Kidney (tissue), 14 donors: ENCODE results near the gene PRDM16. TPM values are rescaled to one million over a fixed set of nuclear protein-coding genes. Genes with fewer than 3 reads are reported as not detected.

Experiments used
- DNase-seq, 5 donors: peaks; one replicate each; pipeline ENCODE4 v3.0.0-alpha.2; 2013 to 2020
- FAIRE-seq: peaks from 2 replicates; lab custom pipeline; 2012; peaks lifted over from hg19 to GRCh38; lab: Jason Lieb, UNC
- H3K27ac ChIP-seq, 2 donors: one replicate each; pipeline ENCODE4 v1.7.0; 2013; ENCODE audit warnings: low read depth in 2 of 2, low read length in 2 of 2, inconsistent platforms in 1 of 2
- H3K27me3 ChIP-seq: one replicate; pipeline ENCODE4 v1.7.1; 2013; ENCODE audit warnings: low read length, inconsistent platforms; ENCODE audit not compliant: control insufficient read depth, insufficient read depth
- H3K36me3 ChIP-seq, 3 donors: one replicate each; pipeline versions ENCODE4 v1.7.0 to v1.7.1; 2013; ENCODE audit warnings: low read length in 3 of 3, control low read depth in 1 of 3, inconsistent platforms in 1 of 3; ENCODE audit not compliant: insufficient read depth in 3 of 3, control insufficient read depth in 2 of 3
- H3K4me1 ChIP-seq, 3 donors: one replicate each; pipeline versions ENCODE4 v1.7.0 to v1.7.1; 2013; ENCODE audit warnings: low read length in 3 of 3, inconsistent platforms in 1 of 3, low read depth in 1 of 3; ENCODE audit not compliant: control insufficient read depth in 2 of 3, insufficient read depth in 2 of 3
- H3K4me3 ChIP-seq, 3 donors: one replicate each; pipeline versions ENCODE4 v1.7.0 to v1.8.1; 2013; ENCODE audit warnings: low read length in 3 of 3, control low read depth in 1 of 3, inconsistent platforms in 1 of 3
- H3K9ac ChIP-seq, 3 donors: one replicate each; pipeline versions ENCODE4 v1.7.0 to v1.7.1; 2013; ENCODE audit warnings: low read length in 3 of 3, control low read depth in 1 of 3, inconsistent platforms in 1 of 3
- H3K9me3 ChIP-seq, 3 donors: one replicate each; pipeline versions ENCODE4 v1.7.0 to v1.7.1; 2013; ENCODE audit warnings: low read length in 3 of 3, control low read depth in 1 of 3, inconsistent platforms in 1 of 3; ENCODE audit not compliant: control insufficient read depth in 2 of 3, insufficient read depth in 1 of 3
- intact Hi-C: fragments of 100-400 bp; cut with DNase I; formaldehyde crosslinking; loops from one replicate; pipeline ENCODE4 v1.11.1; 2022
- polyA plus RNA-seq: library from polyadenylated mRNA; stranded (reverse); fragments of 350-450 nt; fragmentation: Illumina TruSeq; extraction: RNeasy Lipid Tissue Mini Kit (QIAGEN cat#74804); gene quantifications from one replicate; pipeline ENCODE4 v1.2.3, GENCODE V29; 2014; ENCODE audit warnings: low read depth, low replicate concordance; ENCODE audit not compliant: insufficient read depth
- total RNA-seq: library from RNA; stranded (reverse); fragmentation: NEBNext Ultra II Directional; extraction: Animal tissue kit (Norgen Biotek cat#: 25700); gene quantifications from one replicate; pipeline ENCODE4 v1.2.1, GENCODE V29; 2021
- TF ChIP-seq, protein P1 (sequence below): IDR thresholded peaks from 3 replicates; pipeline ENCODE4 v1.5.1; 2012; ENCODE audit warnings: mild to moderate bottlenecking, moderate library complexity, borderline replicate concordance; ENCODE audit not compliant: insufficient read depth; ENCODE audit errors: extremely low read depth
- donor health status: control.
- donor health status: control.
- donor health status: control.
- donor health status: control.
- donor health status: control.
- donor health status: DM: yes; HTN: yes; CAD: no.
- donor health status: Normal renal cell carcinoma (clear cell type).

The PRDM16 gene
- total and polyA plus RNA-seq, 2 donors from 2014 or later, result 3.0 to 21.9 TPM

DNA sequence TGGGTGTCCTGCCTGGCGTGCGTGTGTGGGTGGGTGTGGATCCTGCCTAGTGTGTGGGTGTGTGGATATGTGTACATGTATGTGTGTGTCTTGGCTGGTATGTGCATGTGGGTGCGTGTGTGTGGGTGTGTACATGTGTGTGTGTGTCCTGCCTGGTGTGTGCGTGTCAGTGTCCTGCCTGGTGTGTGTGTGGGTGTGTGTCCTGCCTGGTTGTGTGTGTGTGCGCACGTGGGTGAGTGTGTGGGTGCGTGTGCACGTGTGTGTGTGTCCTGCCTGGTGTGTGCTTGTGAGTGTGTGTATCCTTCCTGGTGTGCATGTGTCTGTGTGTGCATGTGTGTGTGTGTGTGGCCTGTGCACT is 60.1 kb downstream of the PRDM16 start:
- intact Hi-C loops, result no loop called here
- no peaks in the 10 kb centered on the region for H3K27me3 ChIP-seq
- no peak for FAIRE-seq
- H3K4me1 ChIP-seq, result peaks cover 0 to 28% (median 9%) of the 10 kb centered on the region in 3 donors
- H3K27ac ChIP-seq, result no peak overlapping the region
- no peaks in the 10 kb centered on the region for H3K9me3 ChIP-seq
- TF ChIP-seq, protein P1, sequence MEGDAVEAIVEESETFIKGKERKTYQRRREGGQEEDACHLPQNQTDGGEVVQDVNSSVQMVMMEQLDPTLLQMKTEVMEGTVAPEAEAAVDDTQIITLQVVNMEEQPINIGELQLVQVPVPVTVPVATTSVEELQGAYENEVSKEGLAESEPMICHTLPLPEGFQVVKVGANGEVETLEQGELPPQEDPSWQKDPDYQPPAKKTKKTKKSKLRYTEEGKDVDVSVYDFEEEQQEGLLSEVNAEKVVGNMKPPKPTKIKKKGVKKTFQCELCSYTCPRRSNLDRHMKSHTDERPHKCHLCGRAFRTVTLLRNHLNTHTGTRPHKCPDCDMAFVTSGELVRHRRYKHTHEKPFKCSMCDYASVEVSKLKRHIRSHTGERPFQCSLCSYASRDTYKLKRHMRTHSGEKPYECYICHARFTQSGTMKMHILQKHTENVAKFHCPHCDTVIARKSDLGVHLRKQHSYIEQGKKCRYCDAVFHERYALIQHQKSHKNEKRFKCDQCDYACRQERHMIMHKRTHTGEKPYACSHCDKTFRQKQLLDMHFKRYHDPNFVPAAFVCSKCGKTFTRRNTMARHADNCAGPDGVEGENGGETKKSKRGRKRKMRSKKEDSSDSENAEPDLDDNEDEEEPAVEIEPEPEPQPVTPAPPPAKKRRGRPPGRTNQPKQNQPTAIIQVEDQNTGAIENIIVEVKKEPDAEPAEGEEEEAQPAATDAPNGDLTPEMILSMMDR, result no peak
- no peaks in the 10 kb centered on the region for H3K36me3 ChIP-seq
- no peak overlapping the region for H3K9ac ChIP-seq
- no peak for DNase-seq
- H3K4me3 ChIP-seq, result no peak overlapping the region

DNA sequence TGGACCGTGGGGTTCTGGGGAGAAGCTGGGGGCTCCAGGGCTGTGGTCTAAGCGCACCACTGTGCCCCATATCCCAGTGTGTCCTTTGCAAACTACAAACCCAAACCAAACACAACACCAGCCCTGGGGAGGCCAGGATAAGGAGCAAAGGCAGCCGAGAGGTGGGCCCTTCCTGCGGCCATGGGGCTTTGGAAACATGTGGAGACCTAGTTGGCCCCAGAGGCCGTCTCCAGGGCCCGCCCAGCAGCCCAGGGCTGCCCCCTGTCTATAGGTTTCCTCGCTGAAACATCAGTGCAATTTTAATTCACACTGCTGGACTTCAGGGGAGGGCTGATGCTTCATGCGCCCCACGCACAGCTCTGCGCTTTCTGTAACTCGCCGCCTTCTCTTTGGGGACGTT is 61.3 kb downstream of the PRDM16 start:
- intact Hi-C loops, result no loop called here
- H3K4me1 ChIP-seq, result peaks cover 0 to 24% (median 9%) of the 10 kb centered on the region in 3 donors
- DNase-seq (no peak), FAIRE-seq (no peak)
- H3K36me3 ChIP-seq, result no peaks in the 10 kb centered on the region
- H3K9ac ChIP-seq, result no peak overlapping the region
- no peak overlapping the region for H3K4me3 ChIP-seq
- H3K27me3 ChIP-seq, result no peaks in the 10 kb centered on the region
- no peak overlapping the region for H3K27ac ChIP-seq
- TF ChIP-seq, protein P1, result no peak
- H3K9me3 ChIP-seq, result no peaks in the 10 kb centered on the region

DNA sequence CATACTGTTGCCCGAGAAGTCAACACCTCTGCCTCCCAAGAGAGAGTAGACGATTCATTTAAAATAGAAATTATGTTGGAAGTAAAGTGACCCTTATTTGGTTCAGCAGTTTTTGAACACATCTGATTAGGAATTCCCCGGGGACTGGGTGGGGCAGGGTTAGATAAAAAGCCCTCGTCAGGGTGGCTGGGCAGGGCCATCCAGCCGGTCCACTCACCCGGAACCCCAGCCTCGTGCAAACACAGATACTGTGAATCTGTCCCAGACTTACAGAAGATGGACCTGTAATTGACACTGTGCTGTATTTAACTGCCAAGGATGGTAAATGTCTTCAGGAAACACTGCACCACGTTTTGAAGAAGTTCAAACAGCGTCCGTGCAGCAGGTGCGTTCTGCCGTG is 63.7 kb downstream of the PRDM16 start:
- Histone ChIP-seq H3K4me3 (no peak overlapping the region), H3K4me1 (peaks cover 0 to 15% (median 0%) of the 10 kb centered on the region in 3 donors), H3K9ac (no peak overlapping the region), H3K27ac (no peak overlapping the region), H3K36me3 (no peaks in the 10 kb centered on the region), H3K27me3 (no peaks in the 10 kb centered on the region), H3K9me3 (no peaks in the 10 kb centered on the region)
- DNase-seq (no peak), FAIRE-seq (no peak)
- intact Hi-C loops, result no loop called here
- TF ChIP-seq, protein P1, result no peak

DNA sequence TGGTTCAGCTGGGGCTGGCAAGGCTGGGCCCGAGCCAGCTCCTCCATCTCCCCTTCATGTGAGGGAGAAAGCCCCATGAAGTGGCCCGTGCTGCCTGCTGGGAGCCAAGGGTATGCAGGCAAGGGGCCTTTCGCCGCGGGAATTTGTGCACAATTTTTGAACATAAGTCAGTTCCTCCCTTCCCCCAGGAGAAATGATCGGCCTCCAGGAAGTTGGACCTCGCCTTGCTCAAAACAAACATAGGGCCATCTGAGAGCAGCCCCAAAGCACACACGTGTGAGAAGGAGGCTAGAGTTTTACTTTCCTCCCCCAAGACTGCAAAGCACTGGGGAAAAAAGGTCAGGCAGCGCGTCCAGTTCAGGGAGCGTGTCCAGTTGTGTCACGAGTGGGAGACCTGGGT is 64.7 kb downstream of the PRDM16 start:
- intact Hi-C loops, result no loop called here
- no peaks in the 10 kb centered on the region for H3K9me3 ChIP-seq
- no peak for DNase-seq
- H3K36me3 ChIP-seq, result no peaks in the 10 kb centered on the region
- H3K4me1 ChIP-seq, result peaks cover 0 to 15% (median 0%) of the 10 kb centered on the region in 3 donors
- no peak overlapping the region for H3K4me3 ChIP-seq
- H3K9ac ChIP-seq, result no peak overlapping the region
- no peak overlapping the region for H3K27ac ChIP-seq
- peaks cover 5% of the 10 kb centered on the region for H3K27me3 ChIP-seq
- FAIRE-seq, result no peak
- TF ChIP-seq, protein P1, result no peak
